Activated B cell treated with CpG ODN at 0.5 μM for 24 hours (primary cell): Measurements from ENCODE around the gene OGFOD3. TPM values are rescaled to one million over a fixed set of nuclear protein-coding genes. Genes with fewer than 3 reads are reported as not detected.
"Not testable (repeated sequence)": the region's sequence is repeated elsewhere in the genome, so short reads cannot be mapped to it uniquely, and the experiment has no call there.

Source experiments
- ATAC-seq: fragments of 200-7000 bp; cut with Tn5 transposase; one replicate; pipeline ENCODE4 v1.10.0; 2021; ENCODE audit warnings: low read depth, mild to moderate bottlenecking, moderate library complexity
- CTCF ChIA-PET: fragments of 350-600 bp; sonication (Branson Sonifier 250); formaldehyde crosslinking; loops from one replicate; lab custom pipeline; 2021; ENCODE audit warnings: antibody characterized with exemption; lab: Charles Lee
- POLR2A ChIA-PET: fragments of 350-600 bp; sonication (Branson Sonifier 250); formaldehyde crosslinking; loops from one replicate; lab custom pipeline; 2021; ENCODE audit warnings: antibody characterized with exemption; lab: Charles Lee
- DNase-seq: peaks from one replicate; pipeline ENCODE4 v3.0.0; 2022
- H3K27ac Mint-ChIP-seq: one replicate; pipeline ENCODE4 v1.8.0; 2020; ENCODE audit warnings: mixed read lengths
- H3K27me3 Mint-ChIP-seq: one replicate; pipeline ENCODE4 v1.8.0; 2021; ENCODE audit warnings: mixed read lengths
- H3K36me3 Mint-ChIP-seq: one replicate; pipeline ENCODE4 v1.8.0; 2021; ENCODE audit warnings: low read depth, mixed read lengths
- H3K4me1 Mint-ChIP-seq: one replicate; pipeline ENCODE4 v1.8.0; 2021; ENCODE audit warnings: mixed read lengths
- H3K4me3 Mint-ChIP-seq: one replicate; pipeline ENCODE4 v1.8.0; 2020; ENCODE audit warnings: mild to moderate bottlenecking, mixed read lengths
- H3K9me3 Mint-ChIP-seq: one replicate; pipeline ENCODE4 v1.8.0; 2020; ENCODE audit warnings: mixed read lengths
- intact Hi-C: fragments of 100-400 bp; cut with micrococcal nuclease; formaldehyde crosslinking; loops from one replicate; pipeline ENCODE4 v1.15.1; 2024
- total RNA-seq: library from RNA; stranded (reverse); gene quantifications from 2 replicates; pipeline ENCODE4 v1.2.3, GENCODE V29; 2022
- TF ChIP-seq, protein P1 (sequence below): fragments of 200-600 bp; IDR thresholded peaks from one replicate; pipeline ENCODE4 v1.8.0; 2022; ENCODE audit warnings: antibody characterized with exemption, mild to moderate bottlenecking

The OGFOD3 gene
- total RNA-seq, 1 donor from 2014 or later: 35.0 TPM

DNA sequence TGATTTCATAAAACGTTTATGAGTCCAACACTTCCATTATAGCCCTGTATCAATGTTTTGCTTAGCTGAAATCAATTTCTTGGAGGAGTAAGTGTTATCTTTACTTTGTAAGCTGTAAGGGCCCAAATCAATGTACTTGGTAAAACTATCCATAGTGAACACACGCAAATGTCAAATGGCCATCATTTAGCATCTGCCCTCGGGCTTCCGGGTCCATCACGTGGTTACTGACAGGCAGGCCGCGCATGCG lies 39.5 kb upstream of the OGFOD3 start:
- H3K36me3 Mint-ChIP-seq: peaks cover 22% of the 10 kb centered on the region
- H3K4me1 Mint-ChIP-seq: peaks cover 19% of the 10 kb centered on the region
- TF ChIP-seq, protein P1, sequence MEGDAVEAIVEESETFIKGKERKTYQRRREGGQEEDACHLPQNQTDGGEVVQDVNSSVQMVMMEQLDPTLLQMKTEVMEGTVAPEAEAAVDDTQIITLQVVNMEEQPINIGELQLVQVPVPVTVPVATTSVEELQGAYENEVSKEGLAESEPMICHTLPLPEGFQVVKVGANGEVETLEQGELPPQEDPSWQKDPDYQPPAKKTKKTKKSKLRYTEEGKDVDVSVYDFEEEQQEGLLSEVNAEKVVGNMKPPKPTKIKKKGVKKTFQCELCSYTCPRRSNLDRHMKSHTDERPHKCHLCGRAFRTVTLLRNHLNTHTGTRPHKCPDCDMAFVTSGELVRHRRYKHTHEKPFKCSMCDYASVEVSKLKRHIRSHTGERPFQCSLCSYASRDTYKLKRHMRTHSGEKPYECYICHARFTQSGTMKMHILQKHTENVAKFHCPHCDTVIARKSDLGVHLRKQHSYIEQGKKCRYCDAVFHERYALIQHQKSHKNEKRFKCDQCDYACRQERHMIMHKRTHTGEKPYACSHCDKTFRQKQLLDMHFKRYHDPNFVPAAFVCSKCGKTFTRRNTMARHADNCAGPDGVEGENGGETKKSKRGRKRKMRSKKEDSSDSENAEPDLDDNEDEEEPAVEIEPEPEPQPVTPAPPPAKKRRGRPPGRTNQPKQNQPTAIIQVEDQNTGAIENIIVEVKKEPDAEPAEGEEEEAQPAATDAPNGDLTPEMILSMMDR: no peak
- no peaks in the 10 kb centered on the region for H3K9me3 Mint-ChIP-seq
- no peak for ATAC-seq
- CTCF ChIA-PET: no interaction called here
- peak overlapping the region; percentile 88 for H3K4me3 Mint-ChIP-seq
- peak overlapping the region; percentile 96 for H3K27ac Mint-ChIP-seq
- no peaks in the 10 kb centered on the region for H3K27me3 Mint-ChIP-seq
- POLR2A ChIA-PET: interaction anchor here (0.9 to 4.9 kb wide), 15 partner anchors 10 to 184 kb away, joined by 3 to 99 read pairs (median 7); partner anchors contain the start of genes CSNK1D, FOXK2, HEXD and OGFOD3
- DNase-seq: no peak
- intact Hi-C loops: loop anchor here (1.0 to 5.0 kb wide), 6 partner anchors 9 to 776 kb away; partner anchors contain the start of genes ARL16, FOXK2, HEXD and HGS

DNA sequence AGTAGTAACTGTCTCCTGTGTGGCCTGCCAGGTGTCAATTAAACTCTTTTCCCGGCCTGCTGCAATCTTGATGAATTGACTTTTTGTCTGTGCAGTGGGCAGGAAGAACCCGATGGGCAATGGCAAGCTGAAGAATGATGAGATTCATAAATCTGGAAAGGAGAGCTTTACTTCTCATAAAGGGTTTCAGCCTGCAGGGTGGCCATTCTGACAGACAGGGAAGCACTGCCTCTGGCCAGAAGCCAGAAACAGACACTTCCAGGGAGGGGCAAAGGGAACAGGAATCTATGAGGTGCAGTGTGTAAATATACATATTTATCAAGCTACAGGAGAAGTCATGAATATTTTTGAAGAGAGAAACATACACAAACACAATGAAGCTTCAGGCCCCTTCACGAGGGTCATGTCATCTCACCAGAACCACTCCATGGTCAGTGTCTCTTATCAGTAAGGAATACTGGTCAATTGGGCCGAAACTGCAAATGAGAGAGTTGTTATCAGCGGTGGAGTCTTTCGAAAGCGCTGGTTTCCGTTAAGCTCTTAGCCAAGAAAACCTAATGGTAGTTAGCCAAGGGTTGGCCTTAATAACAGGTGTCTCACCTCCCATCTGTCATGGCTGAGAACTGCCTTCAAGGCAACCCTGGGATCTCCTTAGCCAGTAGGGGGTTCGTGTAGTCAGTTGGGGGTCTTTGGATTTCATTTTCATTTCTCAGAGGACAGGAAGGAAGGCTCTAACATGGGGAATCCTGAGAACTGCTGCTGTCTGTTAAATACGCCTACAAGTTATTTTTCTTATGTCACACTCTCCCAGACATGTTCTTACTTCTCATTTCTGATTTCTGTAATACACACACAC lies 38.9 kb upstream of the OGFOD3 start:
- ChIA-PET CTCF (no interaction called here), POLR2A (interaction anchor here (0.9 to 4.9 kb wide), 15 partner anchors 9 to 183 kb away, joined by 3 to 99 read pairs (median 7); partner anchors contain the start of genes CSNK1D, FOXK2, HEXD and OGFOD3)
- TF ChIP-seq, protein P1: no peak
- Mint-ChIP-seq H3K9me3 (no peaks in the 10 kb centered on the region), H3K4me3 (peak overlapping the region; percentile 88), H3K36me3 (peaks cover 17% of the 10 kb centered on the region), H3K27ac (peak overlapping the region; percentile 96), H3K27me3 (no peaks in the 10 kb centered on the region), H3K4me1 (peaks cover 19% of the 10 kb centered on the region)
- intact Hi-C loops: loop anchor here (5.0 kb wide), 1 partner anchor 775 kb away; the partner anchor contains the start of genes ARL16 and HGS
- DNase-seq (no peak), ATAC-seq (peak; percentile 2)

DNA sequence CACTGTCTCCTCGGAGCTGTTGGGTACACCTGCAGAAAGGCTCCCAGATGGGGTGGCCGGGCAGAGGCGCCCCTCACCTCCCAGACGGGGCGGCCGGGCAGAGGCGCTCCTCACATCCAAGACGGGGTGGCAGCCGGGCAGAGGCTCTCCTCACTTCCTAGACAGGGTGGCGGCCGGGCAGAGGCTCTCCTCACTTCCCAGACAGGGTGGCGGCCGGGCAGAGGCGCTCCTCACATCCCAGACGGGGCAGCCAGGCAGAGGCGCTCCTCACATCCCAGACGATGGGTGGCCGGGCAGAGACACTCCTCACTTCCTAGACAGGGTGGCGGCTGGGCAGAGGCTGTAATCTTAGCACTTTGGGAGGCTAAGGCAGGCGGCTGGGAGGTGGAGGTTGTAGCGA lies 35.3 kb upstream of the OGFOD3 start:
- H3K27me3 Mint-ChIP-seq, intact Hi-C loops, H3K4me3 Mint-ChIP-seq, H3K27ac Mint-ChIP-seq, H3K36me3 Mint-ChIP-seq, H3K9me3 Mint-ChIP-seq, CTCF ChIA-PET, DNase-seq, ATAC-seq: not testable (repeated sequence)
- peaks cover 35% of the 10 kb centered on the region for H3K4me1 Mint-ChIP-seq
- POLR2A ChIA-PET: interaction anchor here (0.7 kb wide), 1 partner anchor 593 kb away, joined by 3 read pairs; the partner anchor contains the start of gene P4HB

DNA sequence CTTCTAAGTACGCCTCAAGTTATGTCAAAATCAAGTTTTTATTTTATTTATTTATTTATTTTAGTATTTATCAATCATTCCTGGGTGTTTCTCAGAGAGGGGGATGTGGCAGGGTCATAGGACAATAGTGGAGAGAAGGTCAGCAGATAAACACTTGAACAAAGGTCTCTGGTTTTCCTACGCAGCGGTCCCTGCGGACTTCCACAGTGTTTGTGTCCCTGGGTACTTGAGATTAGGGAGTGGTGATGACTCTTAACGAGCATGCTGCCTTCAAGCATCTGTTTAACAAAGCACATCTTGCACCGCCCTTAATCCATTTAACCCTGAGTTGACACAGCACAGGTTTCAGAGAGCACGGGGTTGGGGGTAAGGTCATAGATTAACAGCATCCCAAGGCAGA lies 34.8 kb upstream of the OGFOD3 start:
- DNase-seq, H3K9me3 Mint-ChIP-seq, H3K4me3 Mint-ChIP-seq, ATAC-seq, CTCF ChIA-PET, H3K27ac Mint-ChIP-seq, POLR2A ChIA-PET, H3K36me3 Mint-ChIP-seq, H3K27me3 Mint-ChIP-seq, intact Hi-C loops: not testable (repeated sequence)
- peaks cover 35% of the 10 kb centered on the region for H3K4me1 Mint-ChIP-seq

DNA sequence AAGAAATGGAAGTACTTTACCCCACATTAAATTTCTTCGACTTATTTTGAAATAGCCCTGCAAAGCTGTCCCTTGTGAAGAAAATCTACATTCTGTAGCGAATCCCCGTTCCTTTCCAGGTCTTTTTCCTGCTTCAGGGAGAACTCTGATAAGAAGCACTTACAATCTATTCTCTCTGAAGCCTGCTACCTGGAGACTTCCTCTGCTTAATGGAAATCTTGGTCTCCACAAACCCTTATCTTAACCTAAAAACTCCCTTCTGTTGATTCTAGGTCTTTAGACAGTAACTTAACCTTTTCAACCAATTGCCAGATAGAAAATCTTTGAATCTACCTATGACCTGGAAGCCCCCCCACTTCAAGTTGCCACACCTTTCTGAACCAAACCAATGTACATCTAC lies 33.8 kb upstream of the OGFOD3 start:
- intact Hi-C loops: no loop called here
- no peak for DNase-seq
- TF ChIP-seq, protein P1: no peak
- Mint-ChIP-seq H3K4me1 (peaks cover 36% of the 10 kb centered on the region), H3K9me3 (no peaks in the 10 kb centered on the region), H3K4me3 (peak overlapping the region; percentile 28), H3K27me3 (no peaks in the 10 kb centered on the region), H3K36me3 (peaks cover 16% of the 10 kb centered on the region), H3K27ac (peak overlapping the region; percentile 24)
- ChIA-PET POLR2A (interaction anchor here (0.7 to 7.5 kb wide), 2 partner anchors 15 to 421 kb away, joined by 3 to 130 read pairs; no protein-coding TSS in a partner anchor), CTCF (no interaction called here)
- ATAC-seq: no peak
